HG02623 (cell line): Measurements from ENCODE around the gene PGGHG.
"Not testable (repeated sequence)": the region's sequence is repeated elsewhere in the genome, so short reads cannot be mapped to it uniquely, and the experiment has no call there.

Experiments used
- ATAC-seq: cut with Tn5 transposase; IDR thresholded peaks from one replicate; pipeline ENCODE4 v1.9.1; 2021; ENCODE audit warnings: moderate library complexity; ENCODE audit not compliant: unreplicated experiment

Gene PGGHG

DNA sequence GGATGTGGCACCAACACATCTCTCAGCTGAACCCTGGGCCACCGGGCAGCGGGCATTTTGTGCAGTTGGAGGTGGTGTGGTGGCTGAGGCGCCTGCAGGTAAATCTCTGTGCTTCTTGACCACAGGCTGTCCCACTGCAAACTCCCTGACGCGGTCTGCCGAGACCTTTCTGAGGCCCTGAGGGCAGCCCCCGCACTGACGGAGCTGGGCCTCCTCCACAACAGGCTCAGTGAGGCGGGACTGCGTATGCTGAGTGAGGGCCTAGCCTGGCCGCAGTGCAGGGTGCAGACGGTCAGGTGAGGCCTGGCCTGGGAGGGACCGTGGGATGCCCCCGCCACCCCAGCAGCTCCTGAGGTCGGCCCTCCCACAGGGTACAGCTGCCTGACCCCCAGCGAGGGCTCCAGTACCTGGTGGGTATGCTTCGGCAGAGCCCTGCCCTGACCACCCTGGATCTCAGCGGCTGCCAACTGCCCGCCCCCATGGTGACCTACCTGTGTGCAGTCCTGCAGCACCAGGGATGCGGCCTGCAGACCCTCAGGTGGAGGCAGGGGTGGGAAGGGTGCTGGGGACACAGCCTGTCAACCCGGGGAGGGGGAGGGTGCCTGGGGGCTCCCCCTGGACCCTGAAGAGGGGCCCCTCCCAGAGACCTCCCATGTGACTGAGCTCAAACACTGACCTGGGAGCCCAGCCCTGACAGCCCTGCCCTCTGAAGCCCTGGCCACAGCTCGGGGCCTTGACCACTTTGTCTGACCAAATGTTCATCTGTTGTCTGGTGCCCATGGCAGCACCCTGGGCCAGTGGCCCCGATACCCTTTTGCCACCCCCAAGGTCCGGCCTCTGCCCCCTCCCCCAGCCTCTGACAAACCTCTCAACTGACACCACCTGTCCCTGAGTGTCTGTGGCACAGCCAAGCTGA, 4.6 kb upstream of the PGGHG start:
- ATAC-seq, result no peak

DNA sequence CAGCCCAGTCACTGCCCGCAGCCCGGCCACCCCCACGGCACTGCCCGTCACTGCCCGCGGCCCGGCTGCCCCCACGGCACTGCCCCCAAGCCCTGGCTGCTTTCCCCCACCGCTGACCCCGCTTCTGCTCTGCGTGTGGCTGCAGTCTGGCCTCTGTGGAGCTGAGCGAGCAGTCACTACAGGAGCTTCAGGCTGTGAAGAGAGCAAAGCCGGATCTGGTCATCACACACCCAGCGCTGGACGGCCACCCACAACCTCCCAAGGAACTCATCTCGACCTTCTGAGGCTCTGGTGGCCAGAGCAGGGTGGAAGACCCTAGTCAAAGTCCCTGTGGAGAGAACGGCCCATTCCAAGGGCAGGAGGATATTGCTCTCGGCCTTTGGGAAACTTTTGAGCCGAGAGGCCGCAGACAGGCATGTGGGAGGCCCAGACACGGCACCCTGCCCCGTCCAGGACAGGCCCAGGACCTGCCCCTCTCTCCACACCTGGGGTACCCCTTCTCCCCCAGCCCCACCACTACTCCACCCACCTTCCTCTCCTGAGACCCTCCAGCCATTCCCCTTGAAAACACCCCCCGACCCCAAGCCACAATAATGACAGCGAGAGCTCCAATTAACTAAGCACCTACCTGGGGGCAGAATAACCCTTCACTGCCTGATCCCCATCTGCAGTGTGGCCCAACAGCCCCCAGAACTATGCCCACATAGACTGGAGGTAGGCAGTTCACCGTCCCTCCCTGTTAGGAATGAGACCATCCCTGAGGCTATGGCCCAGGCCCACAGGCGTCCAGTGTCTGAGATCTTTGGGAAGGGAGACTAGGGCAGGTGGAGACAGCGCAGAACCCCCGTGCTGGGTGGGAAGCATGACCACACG, 3.7 kb upstream of the PGGHG start:
- no peak for ATAC-seq

DNA sequence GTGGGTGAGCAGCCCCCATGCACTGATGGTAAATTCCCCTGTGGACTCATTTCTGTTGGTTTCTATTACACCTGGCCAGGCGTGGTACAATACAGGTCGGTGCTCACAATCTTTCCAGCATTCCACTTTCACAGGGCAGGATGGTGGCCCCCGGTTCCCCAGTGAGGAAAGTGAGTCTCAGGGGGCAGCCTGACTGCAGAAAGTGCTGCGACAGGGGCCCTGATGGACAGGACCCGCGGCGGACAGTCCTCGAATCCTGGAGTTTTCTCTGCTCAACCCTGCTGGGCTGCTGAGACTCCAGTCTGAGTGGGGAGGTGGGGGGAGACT, 3.1 kb upstream of the PGGHG start:
- no peak for ATAC-seq

DNA sequence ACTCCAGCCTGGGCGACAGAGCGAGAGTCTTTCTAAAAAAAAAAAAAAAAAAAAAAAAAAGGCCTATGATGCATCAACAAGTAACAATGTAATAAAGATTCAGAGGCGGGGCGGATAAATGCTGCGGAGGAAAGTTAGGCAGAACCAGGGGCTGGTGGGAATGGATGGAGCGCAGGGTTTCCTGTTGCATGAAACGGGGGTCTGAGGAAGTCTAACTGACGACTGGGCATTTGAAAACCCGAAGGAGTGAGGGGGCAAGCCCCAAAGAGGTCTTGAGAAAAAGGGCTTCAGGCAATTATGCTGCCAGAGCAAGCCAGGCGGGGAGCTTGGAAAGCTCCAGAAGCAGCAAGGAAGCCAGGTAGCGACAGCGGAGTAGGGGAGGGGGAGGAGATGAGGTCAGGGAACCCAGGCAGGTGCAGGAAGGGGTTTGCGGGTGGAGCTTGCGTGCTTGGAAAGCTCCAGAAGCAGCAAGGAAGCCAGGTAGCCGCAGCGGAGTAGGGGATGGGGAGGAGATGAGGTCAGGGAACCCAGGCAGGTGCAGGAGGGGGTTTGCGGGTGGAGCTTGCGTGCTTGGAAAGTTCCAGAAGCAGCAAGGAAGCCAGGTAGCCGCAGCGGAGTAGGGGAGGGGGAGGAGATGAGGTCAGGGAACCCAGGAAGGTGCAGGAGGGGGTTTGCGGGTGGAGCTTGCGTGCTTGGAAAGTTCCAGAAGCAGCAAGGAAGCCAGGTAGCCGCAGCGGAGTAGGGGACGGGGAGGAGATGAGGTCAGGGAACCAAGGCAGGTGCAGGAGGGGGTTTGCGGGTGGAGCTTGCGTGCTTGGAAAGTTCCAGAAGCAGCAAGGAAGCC, 1.7 kb upstream of the PGGHG start:
- ATAC-seq, result not testable (repeated sequence)

DNA sequence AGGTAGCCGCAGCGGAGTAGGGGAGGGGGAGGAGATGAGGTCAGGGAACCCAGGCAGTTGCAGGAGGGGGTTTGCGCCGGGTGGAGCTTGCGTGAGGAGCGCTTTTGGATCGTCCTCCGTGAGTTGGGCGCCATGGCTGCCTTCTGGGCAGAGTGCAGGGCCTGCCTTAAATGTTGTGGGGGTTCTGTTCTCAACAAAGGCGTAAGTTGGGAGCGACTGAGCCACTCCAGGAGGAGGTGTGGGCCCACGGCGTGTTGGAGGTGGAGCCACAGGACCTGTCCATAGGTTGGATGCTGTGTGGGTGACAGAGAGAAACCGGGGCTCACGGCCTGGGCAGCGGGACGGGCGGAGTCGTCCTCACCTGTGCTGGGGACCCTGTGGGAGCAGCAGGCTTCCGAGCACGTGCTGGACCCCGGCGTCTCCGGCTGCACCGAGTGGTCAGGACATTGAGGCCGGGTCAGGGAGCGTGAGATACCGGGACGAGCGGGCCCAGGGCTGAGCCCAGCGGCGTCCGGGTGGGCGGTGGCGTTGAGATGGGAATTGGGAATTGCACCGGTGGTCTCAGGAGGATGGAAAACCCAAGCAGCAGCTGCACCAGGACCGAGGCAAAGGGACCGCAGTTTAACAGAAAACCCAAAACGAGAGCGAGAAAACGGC, 977 bp upstream of the PGGHG start:
- ATAC-seq, result no peak

DNA sequence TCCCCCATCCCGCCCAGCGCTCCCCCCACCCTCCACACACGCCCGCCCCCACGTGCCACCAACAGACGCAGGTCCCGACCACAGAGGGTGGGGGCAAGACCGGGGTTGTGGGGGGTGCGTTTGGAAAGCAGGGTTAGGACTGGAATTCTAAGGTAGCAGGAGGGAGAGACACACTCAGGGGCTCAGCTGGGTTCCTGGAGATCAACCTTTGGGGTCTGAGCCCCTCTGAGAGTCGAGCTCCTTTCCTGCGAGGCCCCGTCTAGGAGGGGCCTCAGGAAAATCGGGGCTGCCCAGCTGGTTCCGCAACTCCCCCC, 429 bp downstream of the PGGHG start:
- ATAC-seq, result no peak

DNA sequence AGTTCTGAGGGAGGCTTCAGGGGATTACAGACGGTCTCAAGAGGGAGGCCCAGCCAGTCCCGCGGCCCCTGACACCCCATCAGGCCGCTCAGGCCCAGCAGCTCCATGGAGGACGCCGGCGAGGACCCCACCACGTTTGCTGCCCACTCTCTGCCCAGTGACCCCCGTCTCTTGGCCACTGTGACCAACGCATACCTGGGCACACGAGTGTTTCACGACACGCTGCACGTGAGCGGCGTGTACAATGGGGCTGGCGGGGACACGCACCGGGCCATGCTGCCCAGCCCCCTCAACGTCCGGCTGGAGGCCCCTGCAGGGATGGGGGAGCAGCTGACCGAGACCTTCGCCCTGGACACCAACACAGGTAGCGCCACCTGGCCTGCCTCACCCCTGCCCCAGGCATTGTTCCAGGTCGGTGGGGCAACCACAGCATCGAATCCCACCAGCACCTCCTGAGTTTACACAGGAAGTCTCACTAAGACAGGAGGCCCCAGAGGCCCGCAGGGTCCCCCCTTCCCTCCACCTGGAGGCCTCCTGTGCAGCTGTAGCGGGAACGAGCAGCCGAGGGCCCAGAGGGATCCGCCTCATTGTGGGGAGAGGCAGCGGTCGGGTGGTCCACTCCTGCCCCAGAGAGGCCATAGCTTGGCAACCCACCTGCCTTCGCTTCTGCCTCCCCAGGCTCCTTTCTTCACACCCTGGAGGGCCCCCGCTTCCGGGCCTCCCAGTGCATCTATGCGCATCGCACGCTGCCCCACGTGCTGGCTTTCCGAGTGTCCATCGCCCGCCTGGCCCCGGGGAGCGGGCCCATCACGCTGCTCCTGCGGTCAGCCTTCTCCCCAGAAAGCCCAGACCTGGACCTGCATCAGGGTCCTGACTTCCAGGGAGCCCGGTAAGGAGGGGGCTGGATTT, 1.0 kb downstream of the PGGHG start:
- ATAC-seq, result no peak

DNA sequence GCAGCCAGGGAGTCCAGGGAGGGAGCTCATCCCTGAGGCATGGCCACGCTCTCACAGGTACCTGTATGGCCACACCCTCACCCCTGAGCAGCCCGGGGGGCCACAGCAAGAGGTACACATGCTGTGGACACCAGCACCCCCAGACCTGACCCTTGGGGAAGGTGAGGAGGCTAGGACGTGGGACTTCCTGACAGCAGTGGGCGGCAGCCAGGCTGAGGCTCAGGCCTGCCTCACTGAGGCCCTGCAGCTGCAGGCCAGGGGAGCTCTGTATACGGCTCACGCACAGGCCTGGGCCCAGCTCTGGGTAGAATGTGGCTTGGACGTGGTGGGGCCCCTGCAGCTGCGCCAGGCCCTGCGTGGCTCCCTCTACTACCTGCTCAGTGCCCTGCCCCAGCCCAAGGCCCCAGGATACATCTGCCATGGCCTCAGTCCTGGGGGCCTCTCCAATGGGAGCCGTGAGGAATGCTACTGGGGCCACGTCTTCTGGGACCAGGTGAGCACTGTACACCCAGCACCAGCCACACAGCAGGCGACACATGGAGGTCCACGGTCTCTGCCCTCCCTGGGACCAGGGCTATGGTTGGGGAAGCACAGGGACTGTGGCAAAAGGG, 1.8 kb downstream of the PGGHG start:
- ATAC-seq, result no peak

DNA sequence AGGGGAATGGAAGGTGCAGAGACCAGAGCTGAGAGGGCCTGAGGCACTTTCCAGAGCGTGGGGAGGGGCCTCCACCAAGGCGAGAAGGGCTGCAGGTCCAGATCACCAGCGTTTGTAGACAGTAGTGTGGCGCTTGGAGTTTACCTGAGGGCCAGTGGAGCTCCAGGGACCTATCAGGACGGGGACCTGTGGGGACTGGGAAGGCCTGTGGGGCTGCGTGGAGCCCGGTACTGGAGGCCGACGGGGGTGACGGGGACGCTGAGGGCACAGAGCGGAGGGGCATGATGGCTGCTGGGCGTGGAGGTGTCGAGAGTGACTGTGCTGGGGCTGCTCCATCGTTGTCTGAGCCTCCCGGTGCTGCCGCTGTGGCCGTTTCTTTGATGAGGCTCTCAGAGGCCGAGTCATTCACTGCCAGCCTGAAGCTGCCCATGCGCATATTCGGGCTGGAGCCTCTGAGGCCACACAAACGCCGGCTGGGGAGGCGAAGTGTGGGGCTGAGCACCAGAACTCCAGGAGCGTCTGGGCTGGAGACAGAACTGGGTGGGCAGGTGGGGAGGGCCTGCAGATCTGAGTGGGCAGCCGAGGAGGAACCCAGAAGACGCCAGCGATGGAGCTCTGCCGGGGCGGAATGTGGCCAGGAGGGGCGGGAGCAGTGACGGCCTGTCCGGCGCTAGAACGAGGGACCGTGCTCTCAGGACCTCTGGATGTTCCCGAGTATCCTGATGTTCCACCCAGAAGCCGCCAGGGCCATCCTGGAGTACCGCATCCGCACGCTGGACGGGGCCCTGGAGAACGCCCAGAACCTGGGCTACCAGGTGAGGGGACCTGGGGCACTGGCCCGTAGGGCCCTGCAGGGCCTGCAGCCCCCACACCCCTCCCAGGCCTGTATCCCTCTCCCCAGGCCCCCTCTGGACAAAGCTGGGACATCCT, 2.6 kb downstream of the PGGHG start:
- ATAC-seq, result no peak

DNA sequence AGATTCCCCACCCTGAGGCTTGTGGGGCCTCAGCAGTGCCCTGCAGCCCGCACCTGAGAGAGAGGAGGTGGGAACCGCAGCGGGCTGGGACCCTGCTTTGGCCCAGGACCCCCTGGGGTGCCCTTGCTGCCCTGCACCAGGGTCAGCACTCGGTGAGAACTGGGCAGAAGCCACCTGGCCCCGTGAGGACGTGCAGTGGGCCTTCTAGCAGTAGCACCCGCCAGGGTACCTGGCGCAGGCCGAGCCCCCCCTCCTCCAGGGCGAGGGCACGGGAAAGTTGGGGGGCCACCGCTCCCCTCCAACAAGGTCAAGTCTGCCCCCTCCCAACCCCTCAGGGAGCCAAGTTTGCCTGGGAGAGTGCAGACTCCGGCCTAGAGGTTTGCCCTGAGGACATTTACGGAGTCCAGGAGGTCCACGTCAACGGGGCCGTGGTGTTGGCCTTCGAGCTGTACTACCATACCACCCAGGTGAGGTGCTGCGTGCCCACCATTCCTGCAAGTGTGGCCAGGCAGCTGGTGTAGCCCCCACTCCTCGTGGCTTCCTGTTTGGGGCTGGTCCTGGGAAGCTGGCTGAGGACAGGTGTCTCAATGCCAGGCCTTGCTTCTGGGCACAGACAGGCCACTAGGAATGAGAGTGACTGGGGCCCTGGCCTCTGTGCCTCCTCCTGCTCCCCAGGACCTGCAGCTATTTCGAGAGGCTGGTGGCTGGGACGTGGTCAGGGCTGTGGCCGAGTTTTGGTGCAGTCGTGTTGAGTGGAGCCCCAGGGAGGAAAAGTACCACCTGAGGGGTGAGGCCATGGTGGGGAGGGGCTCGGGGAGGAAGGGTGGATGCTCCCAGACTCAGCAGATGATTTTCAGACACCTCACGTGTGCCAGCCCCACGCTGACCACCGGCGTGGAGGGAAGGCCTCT, 3.5 kb downstream of the PGGHG start:
- no peak for ATAC-seq

DNA sequence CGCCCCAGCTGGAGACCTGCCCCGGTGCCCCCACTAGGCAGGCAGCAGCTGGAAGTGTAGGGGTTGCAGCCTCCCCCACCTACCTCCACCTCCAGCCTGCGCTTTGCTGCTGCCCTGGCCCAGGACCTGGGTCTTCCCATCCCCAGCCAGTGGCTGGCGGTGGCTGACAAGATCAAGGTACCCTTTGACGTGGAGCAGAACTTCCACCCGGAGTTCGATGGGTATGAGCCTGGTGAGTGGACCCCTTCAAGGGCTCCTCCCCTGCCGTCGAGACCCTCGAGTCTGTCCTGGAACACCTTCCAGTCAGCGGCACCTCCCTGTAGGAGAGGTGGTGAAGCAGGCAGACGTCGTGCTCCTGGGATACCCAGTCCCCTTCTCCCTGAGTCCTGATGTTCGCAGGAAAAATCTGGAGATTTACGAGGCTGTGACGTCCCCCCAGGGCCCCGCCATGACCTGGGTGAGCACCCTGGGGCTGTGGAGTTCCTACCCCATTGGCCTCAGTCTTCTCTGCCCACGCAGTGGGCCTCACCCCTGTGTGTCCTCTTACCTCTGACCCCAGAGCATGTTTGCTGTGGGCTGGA, 4.4 kb downstream of the PGGHG start:
- no peak for ATAC-seq

DNA sequence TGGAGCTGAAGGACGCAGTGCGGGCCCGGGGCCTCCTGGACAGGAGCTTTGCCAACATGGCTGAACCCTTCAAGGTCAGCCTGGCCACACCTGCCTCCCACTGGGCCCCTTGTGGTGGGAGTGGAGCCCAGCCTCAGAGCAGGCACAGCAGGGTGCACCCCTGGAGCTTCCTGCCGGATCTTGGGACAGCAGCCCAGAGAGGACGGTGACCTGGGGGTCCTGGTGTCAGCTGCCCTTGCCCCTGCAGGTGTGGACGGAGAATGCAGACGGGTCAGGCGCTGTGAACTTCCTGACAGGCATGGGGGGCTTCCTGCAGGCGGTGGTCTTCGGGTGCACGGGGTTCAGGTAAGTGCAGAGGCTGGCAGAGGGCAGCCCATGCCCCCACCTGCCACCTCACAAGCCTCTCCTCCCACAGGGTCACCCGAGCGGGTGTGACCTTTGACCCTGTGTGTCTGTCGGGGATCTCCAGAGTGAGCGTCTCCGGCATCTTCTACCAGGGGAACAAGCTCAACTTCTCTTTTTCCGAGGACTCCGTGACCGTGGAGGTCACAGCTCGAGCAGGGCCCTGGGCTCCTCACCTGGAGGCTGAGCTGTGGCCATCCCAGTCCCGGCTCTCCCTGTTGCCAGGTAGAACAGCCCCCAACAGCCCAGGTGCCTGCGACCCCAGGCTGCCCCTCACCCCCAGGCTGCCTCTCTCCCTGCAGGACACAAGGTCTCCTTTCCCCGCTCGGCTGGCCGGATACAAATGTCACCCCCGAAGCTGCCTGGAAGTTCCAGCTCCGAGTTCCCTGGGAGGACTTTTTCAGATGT, 5.1 kb downstream of the PGGHG start:
- no peak for ATAC-seq

DNA sequence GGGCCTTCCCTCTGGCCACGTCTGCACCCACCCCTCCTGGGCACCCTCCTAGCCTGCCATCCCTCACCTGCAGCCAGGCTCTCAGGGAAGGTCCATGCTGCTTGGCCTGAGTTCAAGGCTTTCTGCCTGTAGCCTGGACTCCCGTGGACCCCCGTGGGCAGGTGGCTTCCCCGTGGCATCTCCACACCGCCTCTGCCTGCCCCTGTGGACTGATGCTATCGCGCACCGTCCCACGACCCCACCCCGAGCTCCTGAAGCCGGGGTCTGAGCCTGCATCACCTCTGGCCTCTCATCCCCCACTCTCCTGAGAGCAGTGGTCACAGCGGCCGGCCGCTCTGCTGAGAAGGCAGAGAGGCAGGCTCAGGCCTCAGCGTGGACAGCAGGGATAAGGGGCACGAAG, 5.9 kb downstream of the PGGHG start:
- no peak for ATAC-seq

DNA sequence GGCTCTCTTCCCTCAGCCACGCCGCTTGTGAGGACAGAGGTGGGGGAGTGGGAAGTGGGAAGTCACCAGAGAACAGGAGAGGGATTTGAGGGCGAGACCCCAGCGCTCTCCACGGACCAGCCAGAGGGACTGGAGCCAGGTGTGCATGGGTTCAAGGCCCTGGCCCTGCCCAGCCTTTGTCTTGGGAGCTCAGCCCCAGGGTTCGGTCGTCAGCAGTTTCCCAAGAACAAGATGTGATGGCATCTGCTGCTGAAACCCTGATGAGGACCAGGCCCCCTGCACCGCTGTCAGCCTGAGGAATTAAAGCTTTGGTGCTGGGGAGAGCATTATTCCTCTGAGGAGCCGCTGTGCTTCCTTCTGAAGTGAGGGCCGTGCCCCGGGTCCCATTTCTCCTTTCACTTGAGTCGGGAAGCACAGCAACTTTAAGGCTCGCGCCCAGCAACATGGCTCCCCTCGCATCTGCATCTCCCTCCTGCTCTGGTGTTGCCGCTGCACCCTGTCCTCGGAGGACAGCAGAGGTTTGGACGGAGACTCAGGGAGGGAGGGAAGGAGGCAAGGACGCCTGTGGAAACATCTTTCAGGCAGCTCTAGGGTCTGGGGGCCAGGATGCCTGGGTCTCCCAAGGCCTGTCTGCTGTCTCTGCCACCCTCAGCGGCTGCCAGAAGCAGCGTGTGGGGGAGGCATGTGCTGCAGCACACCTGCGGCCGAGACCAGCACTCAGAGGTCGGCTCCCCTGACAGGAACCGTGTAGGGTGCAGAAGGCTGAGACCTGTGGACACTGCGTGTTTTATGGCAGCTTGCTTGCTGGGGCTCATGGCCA, 6.6 kb downstream of the PGGHG start:
- no peak for ATAC-seq
